Breast epithelium (tissue), 3 donors: ENCODE results near the gene CORO2B.

Source experiments
- POLR2AphosphoS5 ChIP-seq, 3 donors: sonication (generic); formaldehyde crosslinking; IDR thresholded peaks; one replicate each; pipeline ENCODE4 v1.6.1; 2017; ENCODE audit warnings: antibody characterized with exemption in 3 of 3
- TF ChIP-seq, protein P1 (sequence below), 3 donors: fragments of 450-650 bp; IDR thresholded peaks; one replicate each; pipeline ENCODE4 v1.5.1; 2016 to 2017; ENCODE audit warnings: antibody characterized with exemption in 3 of 3, mild to moderate bottlenecking in 3 of 3, moderate library complexity in 3 of 3

DNA sequence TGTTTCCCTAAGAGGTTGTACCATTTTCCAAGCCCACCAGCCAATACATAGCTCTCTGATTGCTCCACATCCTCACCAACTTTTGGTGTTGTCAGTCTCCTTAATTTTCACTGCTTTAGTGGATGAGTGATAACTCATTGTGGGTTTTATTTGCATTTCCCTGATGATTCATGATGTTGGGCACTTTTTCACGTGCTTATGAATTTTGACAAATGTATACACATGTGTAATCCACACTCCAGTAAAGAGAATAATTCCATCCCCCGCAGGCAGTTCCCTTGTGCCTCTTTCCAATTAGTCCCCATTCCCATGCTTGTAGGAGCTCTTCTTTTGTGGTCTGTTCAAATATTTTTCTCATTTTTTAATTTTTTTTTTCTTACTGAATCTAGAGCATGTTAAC lies 189.5 kb downstream of the CORO2B start:
- TF ChIP-seq POLR2AphosphoS5 (IDR thresholded peaks at IDR 0.05), result no peak
- TF ChIP-seq, protein P1, sequence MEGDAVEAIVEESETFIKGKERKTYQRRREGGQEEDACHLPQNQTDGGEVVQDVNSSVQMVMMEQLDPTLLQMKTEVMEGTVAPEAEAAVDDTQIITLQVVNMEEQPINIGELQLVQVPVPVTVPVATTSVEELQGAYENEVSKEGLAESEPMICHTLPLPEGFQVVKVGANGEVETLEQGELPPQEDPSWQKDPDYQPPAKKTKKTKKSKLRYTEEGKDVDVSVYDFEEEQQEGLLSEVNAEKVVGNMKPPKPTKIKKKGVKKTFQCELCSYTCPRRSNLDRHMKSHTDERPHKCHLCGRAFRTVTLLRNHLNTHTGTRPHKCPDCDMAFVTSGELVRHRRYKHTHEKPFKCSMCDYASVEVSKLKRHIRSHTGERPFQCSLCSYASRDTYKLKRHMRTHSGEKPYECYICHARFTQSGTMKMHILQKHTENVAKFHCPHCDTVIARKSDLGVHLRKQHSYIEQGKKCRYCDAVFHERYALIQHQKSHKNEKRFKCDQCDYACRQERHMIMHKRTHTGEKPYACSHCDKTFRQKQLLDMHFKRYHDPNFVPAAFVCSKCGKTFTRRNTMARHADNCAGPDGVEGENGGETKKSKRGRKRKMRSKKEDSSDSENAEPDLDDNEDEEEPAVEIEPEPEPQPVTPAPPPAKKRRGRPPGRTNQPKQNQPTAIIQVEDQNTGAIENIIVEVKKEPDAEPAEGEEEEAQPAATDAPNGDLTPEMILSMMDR (IDR thresholded peaks at IDR 0.05), result no peak
